ENCODE data around the gene PTTG2.
"Not testable (repeated sequence)": the region's sequence is repeated elsewhere in the genome, so short reads cannot be mapped to it uniquely, and the experiment has no call there.

Gene PTTG2

DNA sequence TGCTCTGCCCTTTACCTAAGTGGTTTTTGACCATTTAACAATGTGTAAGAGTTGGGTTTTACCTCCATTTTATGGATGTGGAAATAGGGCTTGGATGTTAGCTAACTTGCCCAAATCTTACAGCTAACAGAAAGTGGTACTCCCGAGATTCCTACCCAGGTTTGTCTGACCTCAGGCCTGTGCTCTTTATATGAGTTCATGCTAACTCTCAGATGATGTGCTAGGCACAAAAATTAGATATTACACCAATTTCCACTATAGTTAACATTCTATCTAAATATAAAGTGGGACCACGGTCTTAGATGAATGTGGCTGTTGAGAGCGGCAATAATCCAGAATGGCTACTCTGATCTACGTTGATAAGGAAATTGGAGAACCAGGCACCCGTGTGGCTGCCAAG is at the start of gene PTTG2:
Gene PTTG2 (plus strand): TSS at position 301 of the 400 bp plus-strand sequence. CDS start 37 bp downstream, at position 338.
- DNase-seq = no peak

DNA sequence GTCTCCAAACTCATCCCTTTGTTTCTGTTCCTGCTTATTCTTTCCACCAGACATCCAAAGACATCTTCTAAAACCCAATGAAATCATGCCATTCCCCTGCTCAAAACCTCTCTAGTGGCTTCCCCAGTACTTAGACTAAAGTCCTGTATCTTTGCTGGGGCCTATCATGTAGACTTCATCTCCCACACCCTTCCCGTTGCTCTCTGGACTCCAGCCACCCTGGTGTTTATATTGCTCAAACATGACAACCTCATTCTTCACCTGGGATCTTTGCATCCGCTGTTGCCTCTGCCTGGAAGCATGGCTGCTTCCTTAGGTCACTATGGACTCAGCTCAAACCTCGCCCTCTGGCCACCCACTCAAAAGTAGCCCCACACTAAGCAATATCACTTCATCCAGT is 45.7 kb upstream of the PTTG2 start:
- DNase-seq = no peak

DNA sequence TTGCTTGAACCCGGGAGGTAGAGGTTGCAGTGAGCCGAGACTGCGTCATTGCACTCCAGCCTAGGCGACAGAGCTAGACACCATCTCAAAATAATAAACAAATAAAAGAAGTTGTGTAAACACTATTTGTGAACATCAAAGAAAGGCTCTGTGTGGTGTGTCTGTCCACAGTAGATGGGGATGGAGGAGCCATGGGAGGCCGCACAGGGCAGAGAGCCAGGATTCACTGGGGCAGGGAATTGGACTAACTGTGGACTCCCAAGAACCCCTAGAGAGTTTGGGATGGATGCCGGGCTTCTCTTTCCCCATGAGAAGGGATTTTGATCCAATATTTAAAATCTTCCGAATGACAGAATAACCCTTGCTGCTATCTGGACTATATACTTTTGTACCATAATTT is 42.8 kb upstream of the PTTG2 start:
- no peak for DNase-seq

DNA sequence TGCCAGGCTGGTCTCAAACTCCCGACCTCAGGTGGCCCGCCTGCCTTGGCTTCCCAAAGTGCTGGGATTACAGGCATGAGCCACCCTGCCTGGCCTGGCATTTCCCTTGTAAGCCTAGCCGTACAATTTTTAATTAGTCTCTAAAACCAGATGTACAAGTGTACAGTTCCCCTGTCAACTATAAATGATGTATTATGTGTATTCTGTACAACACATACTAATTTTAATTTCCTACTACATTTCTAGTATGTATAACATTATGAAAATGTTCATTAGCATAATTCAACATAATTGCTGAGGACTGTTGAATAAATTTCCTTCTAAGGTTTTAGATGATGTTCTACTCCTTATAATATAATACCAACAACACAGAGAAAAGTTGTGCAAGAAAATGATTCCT is 41.5 kb upstream of the PTTG2 start:
- DNase-seq = no peak

DNA sequence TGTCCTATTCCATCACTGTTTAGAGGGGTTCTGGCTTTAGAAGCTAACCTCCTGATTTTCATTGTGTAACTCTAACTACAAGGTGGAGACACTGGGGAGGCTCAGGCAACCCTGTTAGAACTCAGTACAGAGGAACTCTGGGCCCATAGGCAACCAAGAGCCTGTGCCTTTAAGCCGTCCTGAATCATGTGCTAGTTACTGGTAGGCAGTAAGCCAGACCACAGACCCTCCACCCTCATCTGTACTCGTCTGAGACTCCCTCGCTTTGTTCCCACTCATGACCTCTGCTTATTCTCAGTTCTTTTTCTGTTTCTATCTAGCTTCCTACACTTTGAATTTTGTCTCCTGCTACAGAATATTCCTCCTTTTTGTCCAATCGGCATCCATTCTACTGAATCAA is 37.9 kb upstream of the PTTG2 start:
- DNase-seq = no peak

DNA sequence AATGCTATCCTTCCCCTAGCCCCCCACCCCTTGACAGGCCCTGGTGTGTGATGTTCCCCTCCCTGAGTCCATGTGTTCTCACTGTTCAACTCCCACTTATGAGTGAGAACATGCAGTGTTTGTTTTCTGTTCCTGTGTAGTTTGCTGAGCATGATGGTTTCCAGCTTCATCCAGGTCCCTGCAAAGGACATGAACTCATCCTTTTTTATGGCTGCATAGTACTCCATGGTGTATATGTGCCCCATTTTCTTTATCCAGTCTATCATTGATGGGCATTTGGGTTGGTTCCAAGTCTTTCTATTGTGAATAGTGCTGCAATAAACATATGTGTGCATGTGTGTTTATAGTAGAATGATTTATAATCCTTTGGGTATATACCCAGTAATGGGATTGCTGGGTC is 37.1 kb upstream of the PTTG2 start:
- not testable (repeated sequence) for DNase-seq

DNA sequence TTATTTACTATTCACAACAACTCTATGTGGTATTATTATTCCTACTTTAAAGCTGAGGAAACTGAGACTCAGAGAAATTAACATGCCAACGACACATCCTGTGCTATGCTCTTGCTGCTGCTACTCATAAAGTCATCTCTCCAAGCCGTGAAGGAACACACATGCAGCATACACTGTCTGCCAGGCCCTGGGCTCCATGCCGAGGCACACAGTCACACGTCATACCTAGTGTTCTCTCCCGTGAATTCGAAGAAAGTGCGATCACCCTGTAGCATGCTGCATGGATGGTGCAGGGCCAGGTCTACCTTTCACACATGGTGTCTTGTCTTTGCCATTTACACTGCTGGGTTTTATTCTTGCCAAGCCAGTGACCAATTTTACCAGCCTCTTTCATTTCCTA is 35.3 kb upstream of the PTTG2 start:
- DNase-seq = no peak

DNA sequence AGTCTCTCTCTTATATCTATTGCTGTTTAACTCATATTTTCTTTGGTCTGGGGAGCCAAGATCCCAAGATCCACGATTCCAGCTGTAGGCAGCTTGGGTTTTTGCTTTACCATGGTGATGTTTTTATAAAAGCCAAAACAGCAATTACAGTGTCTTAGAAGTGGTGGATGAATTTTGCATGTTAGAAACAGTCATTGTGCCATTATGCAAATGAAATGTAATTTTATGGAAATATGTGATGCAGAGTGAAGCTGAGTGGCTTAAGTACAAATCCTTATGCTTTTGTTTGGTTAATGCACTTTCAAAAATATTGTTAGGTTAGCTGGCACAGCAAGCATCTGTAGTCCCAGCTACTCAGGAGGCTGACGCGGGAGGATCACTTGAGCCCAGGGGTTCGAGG is 32.8 kb upstream of the PTTG2 start:
- no peak for DNase-seq

DNA sequence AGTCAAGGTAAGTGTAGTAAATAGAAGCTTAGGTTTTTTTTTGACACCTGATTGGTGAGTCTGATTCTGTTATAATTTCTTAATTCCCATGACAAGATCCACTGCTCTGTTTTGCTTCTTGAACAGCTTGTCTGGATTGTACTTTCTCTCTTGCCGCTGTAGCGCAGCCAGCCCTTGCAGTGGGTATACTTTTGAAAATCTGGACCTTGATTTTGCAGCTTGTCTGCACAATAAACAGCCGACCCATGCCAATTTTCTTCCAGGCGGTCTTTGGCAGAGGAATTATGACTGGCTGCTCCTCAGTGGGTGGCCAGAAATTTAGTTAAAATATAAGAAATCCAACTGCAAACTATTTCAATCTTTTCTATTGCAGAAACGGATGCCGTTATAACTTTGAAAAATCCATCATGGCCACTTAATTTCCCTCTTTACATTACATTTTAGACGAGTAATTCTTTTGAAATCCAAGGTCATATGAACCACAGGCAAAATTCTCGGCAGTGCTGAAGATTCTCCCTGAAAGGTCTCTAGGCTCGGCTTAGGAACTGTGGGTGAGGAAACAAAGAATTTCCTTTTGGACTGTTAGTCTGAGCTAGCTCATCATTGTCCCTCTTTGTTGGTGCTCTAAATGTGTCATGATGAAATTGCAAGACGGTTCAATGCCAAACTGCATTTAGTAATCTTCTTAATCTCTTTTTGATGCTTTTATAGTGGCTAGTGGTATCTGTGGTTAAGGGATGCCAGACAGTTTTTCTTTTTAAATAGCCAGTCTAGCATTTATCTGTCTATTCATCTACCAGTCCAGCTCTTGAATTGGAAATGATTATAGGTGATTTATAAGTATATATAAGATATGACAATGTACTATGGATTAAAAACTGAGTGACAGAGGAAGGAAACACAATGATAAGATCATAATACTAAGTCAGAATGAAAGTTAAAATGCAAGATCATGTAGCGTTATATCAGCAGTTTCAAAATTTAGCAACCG is 31.5 kb upstream of the PTTG2 start:
- peak; percentile 56 for DNase-seq

DNA sequence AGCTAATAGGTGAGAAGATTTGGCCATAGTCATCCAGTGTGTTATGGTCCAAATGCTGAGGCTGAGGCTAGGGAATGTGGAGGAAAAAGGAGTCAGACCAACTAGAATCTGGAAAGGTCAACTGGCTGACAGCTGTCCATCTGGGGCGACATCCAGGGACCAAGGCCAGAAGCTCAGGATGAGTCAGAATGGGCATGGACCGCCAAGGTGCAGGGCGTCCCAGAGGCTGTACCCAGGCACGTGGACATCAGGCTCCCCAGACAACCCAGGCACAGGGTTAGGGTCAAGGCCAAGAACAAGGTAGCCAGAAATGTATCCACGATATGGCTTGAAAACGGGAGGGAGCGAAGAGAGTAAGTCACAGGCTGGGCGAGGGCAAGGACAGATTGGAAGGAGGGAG is 26.1 kb upstream of the PTTG2 start:
- DNase-seq = no peak

DNA sequence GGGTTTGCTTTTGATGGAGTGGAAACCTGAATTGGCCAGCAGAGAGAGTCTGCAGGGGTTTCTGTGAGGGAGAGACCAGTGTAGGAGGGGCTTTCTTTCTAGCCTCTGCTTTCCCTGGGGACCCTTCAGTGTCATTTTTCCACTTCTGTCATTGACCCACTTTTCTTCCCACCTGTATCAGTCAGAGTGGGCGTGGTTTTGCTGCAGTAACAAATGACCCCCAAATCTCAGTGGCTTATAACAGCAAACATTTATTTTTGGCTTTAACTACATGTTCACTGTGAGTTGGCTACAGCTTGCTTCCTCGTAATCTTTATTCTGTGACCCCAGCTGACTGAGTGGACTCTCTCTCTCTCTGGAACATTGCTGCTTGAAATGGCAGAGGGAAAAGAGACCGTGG is 25.6 kb upstream of the PTTG2 start:
- DNase-seq = no peak

DNA sequence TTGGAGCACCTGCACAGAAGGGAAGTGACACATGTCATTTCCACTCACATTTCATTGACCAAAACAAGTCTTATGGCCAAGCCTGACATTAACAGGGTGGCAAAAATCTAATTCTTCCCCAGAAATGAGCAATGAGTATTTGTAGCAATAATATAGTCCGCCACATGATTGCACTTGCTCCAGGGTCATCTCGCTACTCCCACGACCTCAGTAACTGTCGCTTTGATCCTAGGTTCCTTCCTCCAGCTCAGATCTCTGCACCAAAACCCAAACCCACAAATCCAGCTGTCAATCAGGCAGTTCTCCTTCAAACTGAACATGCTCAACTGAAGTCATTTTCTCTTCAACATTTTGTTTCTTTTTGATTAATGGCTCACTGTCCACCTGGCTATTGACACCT is 25.2 kb upstream of the PTTG2 start:
- DNase-seq = no peak

DNA sequence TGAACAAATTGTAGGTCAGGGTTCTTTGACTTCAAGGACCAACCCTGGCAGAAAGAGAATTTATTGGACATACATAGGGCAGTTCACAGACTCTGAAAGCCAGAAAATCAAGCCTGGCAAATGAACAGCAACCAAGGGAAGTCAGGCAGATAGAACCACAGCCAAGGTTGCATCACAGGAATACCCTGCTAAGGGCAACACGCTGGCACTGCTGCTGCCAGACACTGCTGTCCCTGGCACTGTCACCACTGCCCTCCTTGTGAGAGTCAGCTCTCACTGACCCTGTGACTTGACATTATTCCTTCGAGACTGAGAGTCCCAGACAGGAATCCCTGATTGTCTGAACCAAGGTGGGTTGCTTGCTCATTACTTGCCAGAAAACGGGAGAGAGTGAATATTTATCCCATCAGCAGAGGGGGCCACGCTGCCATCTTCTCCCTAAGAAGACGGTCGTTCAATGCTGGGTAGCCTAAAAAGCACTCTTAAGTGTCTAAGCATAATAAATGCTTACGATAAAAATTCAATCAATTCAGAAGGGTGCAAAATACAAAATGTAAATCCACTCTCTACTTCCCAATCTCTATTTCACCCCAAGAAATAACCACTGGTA is 23.2 kb upstream of the PTTG2 start:
- no peak for DNase-seq

DNA sequence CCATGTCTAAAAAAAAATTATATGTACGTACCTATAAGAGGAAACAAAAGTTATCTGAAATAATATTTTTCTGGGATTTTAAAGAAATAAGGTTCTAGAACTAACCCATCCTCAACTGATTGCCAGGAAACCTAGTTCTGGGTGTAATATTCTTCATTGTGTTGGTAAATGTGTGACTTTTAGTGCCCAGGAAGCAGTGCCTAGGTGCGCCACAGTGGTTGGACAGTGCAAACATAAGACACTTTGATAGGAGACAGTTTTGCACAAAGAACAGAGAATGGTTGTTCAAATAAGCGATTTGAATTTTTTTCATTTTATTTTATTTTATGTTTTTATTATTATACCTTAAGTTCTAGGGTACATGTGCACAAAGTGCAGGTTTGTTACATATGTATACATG is 22.0 kb upstream of the PTTG2 start:
- DNase-seq = no peak

DNA sequence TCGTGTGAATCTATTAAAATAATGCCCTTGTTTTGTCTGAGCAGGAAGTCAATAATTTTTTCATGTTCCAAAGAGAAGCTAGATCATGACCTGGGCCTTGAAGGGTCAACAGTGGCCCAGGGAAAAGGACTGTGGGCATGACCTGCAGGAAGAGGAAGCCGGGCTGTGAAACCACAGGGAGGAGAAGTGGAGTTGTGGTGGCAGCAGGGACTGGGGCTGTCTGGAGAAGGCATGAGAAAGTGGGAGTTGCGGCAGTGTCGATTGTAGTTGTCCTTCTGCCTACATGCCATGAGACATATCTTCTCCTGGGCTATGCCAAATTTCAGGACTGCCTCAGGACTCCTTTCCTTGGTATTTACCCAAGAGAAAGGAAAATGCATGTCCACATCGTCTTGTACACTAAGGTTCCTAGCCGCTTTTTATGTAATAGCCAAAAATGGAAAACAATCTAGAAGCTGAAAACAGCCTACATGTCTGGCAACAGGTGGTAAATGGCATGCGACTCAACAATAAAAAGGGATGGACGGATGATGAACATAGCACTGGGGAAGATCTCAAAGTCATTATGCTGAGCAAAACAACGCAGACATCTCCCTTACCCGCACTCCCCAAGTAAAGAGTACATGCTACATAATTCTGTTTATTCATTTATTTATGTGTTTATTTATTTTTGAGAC is 13.6 kb upstream of the PTTG2 start:
- no peak for DNase-seq

DNA sequence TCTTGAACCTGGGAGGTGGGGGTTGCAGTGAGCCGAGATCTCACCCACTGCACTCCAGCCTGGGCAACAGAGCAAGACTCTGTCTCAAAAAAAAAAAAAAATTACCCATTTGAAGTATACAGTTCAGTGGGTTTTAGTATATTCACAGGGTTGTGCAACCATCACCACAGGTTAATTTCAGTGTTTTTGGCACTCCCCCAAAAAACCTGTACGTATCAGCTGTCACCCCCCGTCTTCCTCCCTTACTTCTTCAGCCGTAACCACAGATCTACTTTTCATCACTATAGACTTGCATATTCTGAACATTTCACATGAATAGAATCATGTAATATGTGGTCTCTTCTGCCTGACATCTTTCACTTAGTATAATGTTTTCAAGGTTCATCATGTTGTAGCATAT is 11.7 kb upstream of the PTTG2 start:
- no peak for DNase-seq

DNA sequence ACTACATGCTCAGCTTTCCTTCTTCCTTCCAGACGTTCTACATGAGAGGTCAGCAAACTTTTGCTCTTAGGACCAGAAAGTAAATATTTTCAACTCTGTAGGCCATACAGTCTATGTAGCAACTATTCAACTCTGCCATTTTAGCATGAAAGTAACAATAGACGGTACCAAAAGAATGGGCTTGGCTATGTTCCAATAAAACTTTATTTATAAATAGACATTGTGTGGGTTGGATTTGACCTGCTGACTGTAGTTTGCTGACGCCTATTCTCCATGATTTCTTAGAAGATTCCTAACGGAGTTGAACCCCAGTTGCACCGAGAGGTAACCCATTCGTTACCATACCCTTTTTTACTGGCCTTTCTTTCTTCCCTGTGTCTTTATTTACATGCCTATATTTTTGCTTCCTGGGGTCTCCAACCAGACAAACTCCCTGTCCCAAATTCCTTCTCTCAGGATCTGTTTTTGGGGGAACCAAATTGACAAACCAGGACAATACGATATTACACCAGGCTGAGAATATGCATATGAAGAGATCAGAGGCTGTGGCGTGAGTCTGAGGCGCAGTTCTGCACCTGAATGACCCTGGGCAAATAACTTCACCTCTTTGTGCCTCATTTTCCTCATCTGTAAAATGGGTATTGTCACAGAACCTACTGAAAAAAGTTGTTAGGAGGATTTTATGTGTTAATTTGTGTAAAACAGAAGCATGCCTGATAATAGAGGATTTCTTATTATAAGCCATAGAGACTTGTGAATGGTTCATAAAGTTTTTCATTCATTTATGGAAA is 10.4 kb upstream of the PTTG2 start:
- DNase-seq = no peak

DNA sequence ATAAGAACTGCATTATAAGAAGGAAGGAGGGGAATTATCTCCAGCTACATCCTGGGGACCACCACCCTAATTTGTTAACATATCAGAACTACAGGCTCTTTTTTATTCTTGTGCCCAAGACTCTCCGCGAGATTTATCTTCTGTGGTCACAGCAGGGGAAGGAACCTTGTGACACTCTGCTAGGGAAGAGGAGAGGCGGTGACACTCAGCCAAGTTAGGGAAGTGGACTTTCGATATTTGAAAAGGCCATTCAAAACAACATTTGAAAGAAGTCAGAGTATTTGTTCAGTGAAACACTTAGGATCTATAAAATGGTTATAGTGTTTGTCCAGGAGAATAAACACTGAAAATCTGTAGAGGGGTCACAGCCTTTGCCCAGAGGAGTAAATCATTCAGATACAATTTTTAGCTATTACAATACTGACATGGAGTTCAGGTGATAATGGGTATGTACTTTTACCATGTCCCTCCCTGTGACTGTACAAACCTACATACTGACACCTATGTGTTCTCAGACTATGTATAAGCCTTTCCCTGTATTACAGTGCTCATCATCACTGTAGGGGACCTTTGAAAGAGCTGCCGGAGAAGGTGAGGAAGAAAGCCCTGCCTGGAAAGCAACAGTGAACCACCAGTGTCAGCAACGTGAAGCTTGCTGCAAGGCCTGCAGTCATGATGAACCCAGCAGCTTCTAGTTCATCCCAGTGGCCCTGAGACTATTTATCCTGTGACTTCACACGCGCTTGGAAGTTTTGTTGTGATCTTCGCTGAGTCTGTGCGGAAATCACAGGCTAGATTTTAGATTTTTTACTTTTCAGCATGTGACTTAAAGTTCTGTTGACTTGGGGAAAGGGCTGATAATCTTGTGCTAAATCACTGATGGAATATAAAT is 8.5 kb upstream of the PTTG2 start:
- no peak for DNase-seq

DNA sequence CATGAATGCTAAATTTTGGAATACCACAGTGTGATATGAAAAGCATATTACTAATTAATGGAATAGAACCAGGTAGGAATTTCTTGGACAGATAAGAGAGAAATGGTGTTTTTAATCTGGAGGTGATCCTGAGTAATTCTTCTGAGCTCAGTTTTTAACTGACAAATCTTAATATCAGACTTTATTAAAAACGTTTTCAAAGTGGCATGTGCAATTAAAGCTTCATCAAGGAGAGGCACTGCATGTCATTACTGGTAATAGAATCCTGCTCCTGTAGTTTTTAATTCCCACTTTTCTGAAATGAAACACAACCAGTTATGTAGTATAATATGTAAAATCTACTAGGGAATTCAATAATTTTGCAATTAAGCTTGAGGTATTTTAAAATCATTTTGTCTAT is 7.0 kb upstream of the PTTG2 start:
- no peak for DNase-seq

DNA sequence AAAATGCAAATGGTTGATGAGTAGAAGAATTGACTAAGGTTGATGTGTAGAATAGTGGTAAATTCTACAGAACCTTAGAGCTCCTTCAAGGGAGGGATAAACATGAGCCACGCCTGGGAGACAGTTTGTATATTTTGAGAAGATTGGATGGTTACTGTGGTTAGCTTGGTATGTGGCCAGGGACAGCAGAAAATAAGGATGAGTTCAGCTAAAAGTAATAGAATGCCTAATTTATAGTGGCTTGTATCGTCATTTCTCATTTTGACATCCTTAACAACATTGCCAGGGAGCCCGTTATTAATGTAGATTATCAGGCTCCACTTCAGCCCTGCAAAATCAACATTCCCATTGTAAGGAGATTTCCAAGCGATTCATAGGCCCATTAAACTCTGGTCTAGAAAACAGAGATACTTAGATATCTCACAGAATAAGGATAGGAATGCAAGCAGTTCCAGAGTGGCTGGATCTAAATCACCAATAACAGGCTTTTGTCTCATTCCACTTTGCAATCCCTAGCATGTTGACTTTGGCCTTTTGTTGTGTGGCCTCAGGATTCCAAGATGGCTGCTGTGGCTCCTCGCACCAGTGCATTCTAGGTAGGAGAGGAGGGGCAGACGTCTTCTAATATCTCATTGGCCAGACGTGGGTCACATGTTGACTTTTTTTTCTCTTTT is 6.4 kb upstream of the PTTG2 start:
- no peak for DNase-seq

DNA sequence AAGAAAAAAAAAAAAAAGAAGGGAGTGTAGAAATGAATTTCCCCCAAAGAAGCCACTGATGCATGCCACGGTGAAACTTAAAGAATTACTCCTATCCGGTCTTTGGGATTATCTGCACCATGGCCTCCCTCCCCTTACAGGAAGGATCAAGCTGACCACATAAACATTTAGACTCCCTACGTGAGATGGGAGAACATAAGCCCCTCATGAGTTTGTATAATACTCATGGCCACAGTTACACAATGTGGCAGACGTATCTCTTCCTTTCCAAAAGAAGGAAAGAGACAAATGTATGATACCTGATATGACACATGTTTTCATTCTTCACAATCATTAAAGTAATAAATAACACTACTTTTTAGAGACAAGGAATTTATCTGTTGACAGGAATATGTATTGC is 3.3 kb upstream of the PTTG2 start:
- no peak for DNase-seq

All from activated CD4-positive, alpha-beta T cell treated with anti-CD3 and anti-CD28 coated beads, Interleukin-2, amount 50 U/mL, for 16 hours (primary cell).